HEK293 (cell line): ENCODE data around the gene ATP5PB.

ENCODE experiments used
- CTCF ChIA-PET: fragments of 350-600 bp; formaldehyde crosslinking; extraction: SDS; loops from one replicate; lab custom pipeline; 2021; ENCODE audit warnings: antibody characterized with exemption; lab: Yijun Ruan, JAX
- POLR2A ChIA-PET: fragments of 300-600 bp; formaldehyde crosslinking; extraction: SDS; loops from one replicate; lab custom pipeline; 2020; ENCODE audit warnings: antibody characterized with exemption, inconsistent platforms; lab: Yijun Ruan, JAX
- H3K27ac ChIP-seq: fragments of 200-500 bp; sonication (Bioruptor generic); 2 replicates; pipeline ENCODE4 v1.5.1; 2014; ENCODE audit warnings: low read depth, low read length, control low read depth, inconsistent platforms; ENCODE audit errors: extremely low read depth
- H3K36me3 ChIP-seq, 2 experiments: fragments of 200-500 bp in 1 of 2; sonication (Bioruptor generic) in 1 of 2; 1 replicate in 1 of 2; 2 replicates in 1 of 2; pipeline ENCODE4 v1.5.1; 2014 to 2017; ENCODE audit warnings: inconsistent platforms in 2 of 2, low read length in 2 of 2; ENCODE audit not compliant: control insufficient read depth in 2 of 2, insufficient read depth in 1 of 2
- H3K4me1 ChIP-seq: fragments of 200-500 bp; sonication (Bioruptor generic); 2 replicates; pipeline ENCODE4 v1.5.1; 2014; ENCODE audit warnings: mild to moderate bottlenecking, low read length, inconsistent platforms; ENCODE audit not compliant: control insufficient read depth, insufficient read depth
- H3K4me3 ChIP-seq: 2 replicates; pipeline ENCODE4 v1.5.1; 2011; ENCODE audit warnings: low read depth, mild to moderate bottlenecking, control low read depth, low read length, moderate library complexity
- H3K9me3 ChIP-seq: fragments of 200-500 bp; sonication (Bioruptor generic); 2 replicates; pipeline ENCODE4 v1.5.1; 2014; ENCODE audit warnings: low read depth, low read length, inconsistent platforms; ENCODE audit not compliant: control insufficient read depth, insufficient read depth
- KLF7 ChIP-seq: fragments of 450-650 bp; formaldehyde crosslinking; IDR thresholded peaks from 2 replicates; pipeline ENCODE4 v1.5.1; 2016; ENCODE audit warnings: missing biosample characterization, missing genetic modification characterization, borderline replicate concordance
- SP2 ChIP-seq: fragments of 450-650 bp; formaldehyde crosslinking; IDR thresholded peaks from 2 replicates; pipeline ENCODE4 v1.5.1; 2016; ENCODE audit warnings: missing biosample characterization, missing genetic modification characterization
- ZBTB1 ChIP-seq: fragments of 450-650 bp; formaldehyde crosslinking; IDR thresholded peaks from 2 replicates; pipeline ENCODE4 v1.5.1; 2016; ENCODE audit warnings: missing biosample characterization, missing genetic modification characterization
- ZFP37 ChIP-seq: fragments of 450-650 bp; formaldehyde crosslinking; IDR thresholded peaks from 2 replicates; pipeline ENCODE4 v1.5.1; 2016; ENCODE audit warnings: missing biosample characterization, missing genetic modification characterization
- ZFP41 ChIP-seq: fragments of 450-650 bp; formaldehyde crosslinking; IDR thresholded peaks from 2 replicates; pipeline ENCODE4 v1.5.1; 2016; ENCODE audit warnings: missing biosample characterization, missing genetic modification characterization, borderline replicate concordance
- ZNF112 ChIP-seq: fragments of 450-650 bp; formaldehyde crosslinking; IDR thresholded peaks from 2 replicates; pipeline ENCODE4 v1.5.0; 2017; ENCODE audit warnings: missing biosample characterization, missing genetic modification characterization
- ZNF175 ChIP-seq: fragments of 450-650 bp; formaldehyde crosslinking; IDR thresholded peaks from 2 replicates; pipeline ENCODE4 v1.5.1; 2016; ENCODE audit warnings: missing biosample characterization, missing genetic modification characterization
- ZNF211 ChIP-seq: fragments of 450-650 bp; formaldehyde crosslinking; IDR thresholded peaks from 2 replicates; pipeline ENCODE4 v1.5.1; 2016; ENCODE audit warnings: low read depth, missing biosample characterization, missing genetic modification characterization
- ZNF223 ChIP-seq: fragments of 450-650 bp; formaldehyde crosslinking; IDR thresholded peaks from 2 replicates; pipeline ENCODE4 v1.5.1; 2016; ENCODE audit warnings: missing biosample characterization, missing genetic modification characterization
- ZNF24 ChIP-seq: fragments of 450-650 bp; formaldehyde crosslinking; IDR thresholded peaks from 2 replicates; pipeline ENCODE4 v1.5.1; 2016; ENCODE audit warnings: missing biosample characterization, missing genetic modification characterization
- ZNF350 ChIP-seq: fragments of 450-650 bp; formaldehyde crosslinking; IDR thresholded peaks from 2 replicates; pipeline ENCODE4 v1.5.0; 2017; ENCODE audit warnings: missing biosample characterization, mild to moderate bottlenecking, missing genetic modification characterization
- ZNF530 ChIP-seq: fragments of 450-650 bp; formaldehyde crosslinking; IDR thresholded peaks from 2 replicates; pipeline ENCODE4 v1.5.1; 2016; ENCODE audit warnings: low read depth, missing biosample characterization, missing genetic modification characterization
- ZNF677 ChIP-seq: fragments of 450-650 bp; IDR thresholded peaks from 2 replicates; pipeline ENCODE4 v1.5.0; 2018; ENCODE audit warnings: missing biosample characterization, mild to moderate bottlenecking, missing genetic modification characterization, moderate library complexity
- ZNF747 ChIP-seq: fragments of 450-650 bp; formaldehyde crosslinking; IDR thresholded peaks from 2 replicates; pipeline ENCODE4 v1.5.1; 2016; ENCODE audit warnings: missing biosample characterization, missing genetic modification characterization
- ZNF768 ChIP-seq: fragments of 450-650 bp; formaldehyde crosslinking; IDR thresholded peaks from 2 replicates; pipeline ENCODE4 v1.5.1; 2018; ENCODE audit warnings: missing biosample characterization, mild to moderate bottlenecking, missing genetic modification characterization
- TF ChIP-seq, protein P1 (sequence below): fragments of 450-650 bp; formaldehyde crosslinking; IDR thresholded peaks from 2 replicates; pipeline ENCODE4 v1.5.1; 2016; ENCODE audit warnings: missing biosample characterization, missing genetic modification characterization
- TF ChIP-seq, protein P2 (sequence below): fragments of 450-650 bp; formaldehyde crosslinking; IDR thresholded peaks from 2 replicates; pipeline ENCODE4; 2016; ENCODE audit warnings: missing biosample characterization, missing genetic modification characterization
- TF ChIP-seq, protein P3 (sequence below): fragments of 450-650 bp; formaldehyde crosslinking; conservative IDR thresholded peaks from 2 replicates; pipeline ENCODE4 v1.5.1; 2016; ENCODE audit warnings: low read depth, missing biosample characterization, missing genetic modification characterization
- TF ChIP-seq, protein P4 (sequence below): fragments of 450-650 bp; formaldehyde crosslinking; IDR thresholded peaks from 2 replicates; pipeline ENCODE4 v1.5.1; 2016; ENCODE audit warnings: missing biosample characterization, missing genetic modification characterization, low read depth

The ATP5PB gene

DNA sequence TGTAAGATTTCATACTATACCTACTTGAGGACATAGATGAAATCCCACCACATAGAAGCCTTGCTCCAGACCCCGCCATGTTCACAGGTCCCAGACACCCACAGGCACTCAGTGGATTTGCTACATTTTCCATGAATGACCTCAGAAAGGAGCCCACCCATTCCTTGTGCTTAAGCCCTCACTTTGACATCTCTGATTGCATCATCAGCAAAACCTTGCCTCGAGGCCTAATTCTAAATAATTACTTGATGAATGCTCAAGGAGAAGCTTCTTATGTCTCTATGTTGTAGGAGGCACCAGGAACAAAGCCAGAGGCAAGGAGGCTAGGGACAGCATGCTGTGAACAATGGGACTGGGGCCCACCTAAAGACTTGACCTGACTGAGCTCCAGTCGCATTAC is 33.8 kb upstream of the ATP5PB start:
- Histone ChIP-seq H3K4me3 (no peak overlapping the region), H3K4me1 (no peaks in the 10 kb centered on the region), H3K9me3 (no peaks in the 10 kb centered on the region), H3K27ac (no peak overlapping the region), H3K36me3 (no peaks in the 10 kb centered on the region)
- POLR2A ChIA-PET = no interaction called here
- TF ChIP-seq ZNF530 (tag by site-specific recombination) (no peak), ZNF211 (no peak), ZFP37 (tag by site-specific recombination) (no peak), ZNF24 (no peak), ZNF175 (no peak), ZNF350 (no peak), ZNF223 (tag by site-specific recombination) (no peak), KLF7 (tag by site-specific recombination) (no peak), SP2 (tag by site-specific recombination) (no peak), ZNF677 (tag by site-specific recombination) (no peak)
- TF ChIP-seq, protein P1, sequence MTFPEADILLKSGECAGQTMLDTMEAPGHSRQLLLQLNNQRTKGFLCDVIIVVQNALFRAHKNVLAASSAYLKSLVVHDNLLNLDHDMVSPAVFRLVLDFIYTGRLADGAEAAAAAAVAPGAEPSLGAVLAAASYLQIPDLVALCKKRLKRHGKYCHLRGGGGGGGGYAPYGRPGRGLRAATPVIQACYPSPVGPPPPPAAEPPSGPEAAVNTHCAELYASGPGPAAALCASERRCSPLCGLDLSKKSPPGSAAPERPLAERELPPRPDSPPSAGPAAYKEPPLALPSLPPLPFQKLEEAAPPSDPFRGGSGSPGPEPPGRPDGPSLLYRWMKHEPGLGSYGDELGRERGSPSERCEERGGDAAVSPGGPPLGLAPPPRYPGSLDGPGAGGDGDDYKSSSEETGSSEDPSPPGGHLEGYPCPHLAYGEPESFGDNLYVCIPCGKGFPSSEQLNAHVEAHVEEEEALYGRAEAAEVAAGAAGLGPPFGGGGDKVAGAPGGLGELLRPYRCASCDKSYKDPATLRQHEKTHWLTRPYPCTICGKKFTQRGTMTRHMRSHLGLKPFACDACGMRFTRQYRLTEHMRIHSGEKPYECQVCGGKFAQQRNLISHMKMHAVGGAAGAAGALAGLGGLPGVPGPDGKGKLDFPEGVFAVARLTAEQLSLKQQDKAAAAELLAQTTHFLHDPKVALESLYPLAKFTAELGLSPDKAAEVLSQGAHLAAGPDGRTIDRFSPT (tag by site-specific recombination) = no peak
- TF ChIP-seq, protein P2, sequence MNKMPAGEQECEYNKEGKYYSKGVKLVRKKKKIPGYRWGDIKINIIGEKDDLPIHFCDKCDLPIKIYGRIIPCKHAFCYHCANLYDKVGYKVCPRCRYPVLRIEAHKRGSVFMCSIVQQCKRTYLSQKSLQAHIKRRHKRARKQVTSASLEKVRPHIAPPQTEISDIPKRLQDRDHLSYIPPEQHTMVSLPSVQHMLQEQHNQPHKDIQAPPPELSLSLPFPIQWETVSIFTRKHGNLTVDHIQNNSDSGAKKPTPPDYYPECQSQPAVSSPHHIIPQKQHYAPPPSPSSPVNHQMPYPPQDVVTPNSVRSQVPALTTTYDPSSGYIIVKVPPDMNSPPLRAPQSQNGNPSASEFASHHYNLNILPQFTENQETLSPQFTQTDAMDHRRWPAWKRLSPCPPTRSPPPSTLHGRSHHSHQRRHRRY (tag by site-specific recombination) = no peak
- TF ChIP-seq, protein P3, sequence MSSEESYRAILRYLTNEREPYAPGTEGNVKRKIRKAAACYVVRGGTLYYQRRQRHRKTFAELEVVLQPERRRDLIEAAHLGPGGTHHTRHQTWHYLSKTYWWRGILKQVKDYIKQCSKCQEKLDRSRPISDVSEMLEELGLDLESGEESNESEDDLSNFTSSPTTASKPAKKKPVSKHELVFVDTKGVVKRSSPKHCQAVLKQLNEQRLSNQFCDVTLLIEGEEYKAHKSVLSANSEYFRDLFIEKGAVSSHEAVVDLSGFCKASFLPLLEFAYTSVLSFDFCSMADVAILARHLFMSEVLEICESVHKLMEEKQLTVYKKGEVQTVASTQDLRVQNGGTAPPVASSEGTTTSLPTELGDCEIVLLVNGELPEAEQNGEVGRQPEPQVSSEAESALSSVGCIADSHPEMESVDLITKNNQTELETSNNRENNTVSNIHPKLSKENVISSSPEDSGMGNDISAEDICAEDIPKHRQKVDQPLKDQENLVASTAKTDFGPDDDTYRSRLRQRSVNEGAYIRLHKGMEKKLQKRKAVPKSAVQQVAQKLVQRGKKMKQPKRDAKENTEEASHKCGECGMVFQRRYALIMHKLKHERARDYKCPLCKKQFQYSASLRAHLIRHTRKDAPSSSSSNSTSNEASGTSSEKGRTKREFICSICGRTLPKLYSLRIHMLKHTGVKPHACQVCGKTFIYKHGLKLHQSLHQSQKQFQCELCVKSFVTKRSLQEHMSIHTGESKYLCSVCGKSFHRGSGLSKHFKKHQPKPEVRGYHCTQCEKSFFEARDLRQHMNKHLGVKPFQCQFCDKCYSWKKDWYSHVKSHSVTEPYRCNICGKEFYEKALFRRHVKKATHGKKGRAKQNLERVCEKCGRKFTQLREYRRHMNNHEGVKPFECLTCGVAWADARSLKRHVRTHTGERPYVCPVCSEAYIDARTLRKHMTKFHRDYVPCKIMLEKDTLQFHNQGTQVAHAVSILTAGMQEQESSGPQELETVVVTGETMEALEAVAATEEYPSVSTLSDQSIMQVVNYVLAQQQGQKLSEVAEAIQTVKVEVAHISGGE = no peak
- TF ChIP-seq, protein P4, sequence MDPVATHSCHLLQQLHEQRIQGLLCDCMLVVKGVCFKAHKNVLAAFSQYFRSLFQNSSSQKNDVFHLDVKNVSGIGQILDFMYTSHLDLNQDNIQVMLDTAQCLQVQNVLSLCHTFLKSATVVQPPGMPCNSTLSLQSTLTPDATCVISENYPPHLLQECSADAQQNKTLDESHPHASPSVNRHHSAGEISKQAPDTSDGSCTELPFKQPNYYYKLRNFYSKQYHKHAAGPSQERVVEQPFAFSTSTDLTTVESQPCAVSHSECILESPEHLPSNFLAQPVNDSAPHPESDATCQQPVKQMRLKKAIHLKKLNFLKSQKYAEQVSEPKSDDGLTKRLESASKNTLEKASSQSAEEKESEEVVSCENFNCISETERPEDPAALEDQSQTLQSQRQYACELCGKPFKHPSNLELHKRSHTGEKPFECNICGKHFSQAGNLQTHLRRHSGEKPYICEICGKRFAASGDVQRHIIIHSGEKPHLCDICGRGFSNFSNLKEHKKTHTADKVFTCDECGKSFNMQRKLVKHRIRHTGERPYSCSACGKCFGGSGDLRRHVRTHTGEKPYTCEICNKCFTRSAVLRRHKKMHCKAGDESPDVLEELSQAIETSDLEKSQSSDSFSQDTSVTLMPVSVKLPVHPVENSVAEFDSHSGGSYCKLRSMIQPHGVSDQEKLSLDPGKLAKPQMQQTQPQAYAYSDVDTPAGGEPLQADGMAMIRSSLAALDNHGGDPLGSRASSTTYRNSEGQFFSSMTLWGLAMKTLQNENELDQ (tag by site-specific recombination) = no peak
- CTCF ChIA-PET = no interaction called here

DNA sequence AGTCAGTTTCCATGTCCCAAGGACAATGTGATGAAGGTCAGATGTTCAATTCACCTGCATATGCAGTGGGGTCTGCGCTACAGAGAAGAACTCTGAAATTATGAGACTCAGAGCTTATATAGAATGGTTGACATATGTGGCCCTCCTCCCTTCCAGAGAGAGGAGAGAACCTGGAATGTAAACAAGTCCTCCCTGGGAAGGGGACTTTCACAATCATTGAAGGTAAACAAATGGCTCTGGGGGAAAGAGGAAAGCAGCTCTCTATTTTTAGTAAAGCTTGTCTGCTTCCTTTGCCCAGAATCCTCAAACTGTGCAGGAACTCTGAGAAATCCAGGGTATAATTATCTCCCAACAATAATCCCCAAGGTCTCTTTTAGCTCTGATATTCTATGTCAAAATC is 31.5 kb upstream of the ATP5PB start:
- H3K4me1 ChIP-seq = peaks cover 3% of the 10 kb centered on the region; the same call in 1 of the 2 replicates
- H3K27ac ChIP-seq = no peak overlapping the region
- POLR2A ChIA-PET = no interaction called here
- CTCF ChIA-PET = interaction anchor here (0.6 to 2.3 kb wide), 4 partner anchors 17 to 690 kb away, joined by 3 to 9 read pairs (median 4); no protein-coding TSS in a partner anchor
- H3K9me3 ChIP-seq = no peaks in the 10 kb centered on the region
- TF ChIP-seq ZNF747 (tag by site-specific recombination) = no peak
- TF ChIP-seq ZNF112 = no peak
- no peak for TF ChIP-seq ZFP41 (tag by site-specific recombination)
- TF ChIP-seq, protein P4 (tag by site-specific recombination) = no peak
- TF ChIP-seq ZBTB1 (tag by site-specific recombination) = no peak
- TF ChIP-seq ZNF768 (tag by site-specific recombination) = no peak
- TF ChIP-seq, all 188 proteins: peak for 0
- Histone ChIP-seq H3K4me3 (no peak overlapping the region), H3K36me3 (peaks cover 0 to 4% of the 10 kb centered on the region in 2 experiments; a peak in 1 of 3 replicates)
